Measurements from ENCODE around the gene LHFPL2. TPM values are rescaled to one million over a fixed set of nuclear protein-coding genes. Genes with fewer than 3 reads are reported as not detected.
A peak's percentile ranks its signal among the peaks of the same experiment; 100 is the strongest.

Gene LHFPL2
- total and polyA plus RNA-seq, 9 of the 15 experiments (the other 6 are each of a cell fraction or from before 2014, with no cell fraction given): 1.0 to 6.6 (median 4.6) TPM

DNA sequence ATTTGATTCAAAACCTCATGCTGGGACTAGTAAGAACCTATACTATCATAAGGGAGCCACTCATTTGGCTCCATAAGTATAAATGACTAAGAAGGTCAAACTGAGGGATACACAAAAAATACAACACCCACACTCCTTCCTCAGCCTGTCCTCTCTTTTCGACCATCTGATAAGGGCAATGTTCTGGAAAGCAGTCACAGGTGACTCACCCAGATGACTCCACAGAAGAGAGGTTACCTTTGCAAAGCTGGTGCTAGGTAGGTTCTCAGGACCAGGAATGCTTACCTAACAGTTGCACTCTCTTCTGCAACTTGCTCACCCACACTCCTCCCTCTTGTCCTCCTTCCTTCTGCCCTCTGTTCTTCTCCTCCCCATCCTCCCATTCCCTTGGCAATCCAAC, 32.9 kb downstream of the LHFPL2 start:
- POLR2A ChIA-PET: interaction anchor here (0.6 kb wide), 1 partner anchor 257 kb away, joined by 5 read pairs; no protein-coding TSS in a partner anchor
- 7% methylated on average over 1 of the region's 1 CpG for WGBS (ENCODE audit: insufficient coverage, low coverage, missing lambda C conversion rate)
- ATAC-seq (peak; percentile 38; the same call in 2 of the 3 replicates), DNase-seq (ENCODE audit: extremely low read depth in 1 of 4, low spot score in 3 of 4) (peak in 3 of 4 experiments; percentile 15 to 40 (median 39)), FAIRE-seq (peak; percentile 44)
- H3K36me3 ChIP-seq (ENCODE audit: control insufficient read depth, insufficient read depth, low read length): no peaks in the 10 kb centered on the region
- H3K27me3 ChIP-seq (ENCODE audit: control insufficient read depth in 2 of 2, insufficient read depth in 2 of 2, low read length in 2 of 2): no peaks in the 10 kb centered on the region
- in situ Hi-C loops (cut with MboI) (no loop called here), intact Hi-C loops (cut with micrococcal nuclease) (no loop called here)
- no TSS peak for BruUV-seq (replicated peaks)
- no peaks in the 10 kb centered on the region for H3K9me1 ChIP-seq (ENCODE audit: control insufficient read depth, insufficient read depth, low read length)
- CTCF ChIA-PET (ENCODE audit: low intra/inter-chr PET ratio): no interaction called here
- no peak overlapping the region for H3K9ac ChIP-seq (ENCODE audit: insufficient read depth in 1 of 2, low read depth in 2 of 2, low read length in 2 of 2)
- no peaks in the 10 kb centered on the region; the same call in 1 of the 2 replicates for H3K9me3 ChIP-seq (replicated peaks; ENCODE audit: control insufficient read depth, insufficient read depth, low read depth, low read length)
- peaks cover 3 to 6% of the 10 kb centered on the region in 2 experiments; a peak in 4 of 5 replicates for H3K4me1 ChIP-seq (replicated peaks in 1 of 2; ENCODE audit: control insufficient read depth in 2 of 2, insufficient read depth in 2 of 2, low read length in 2 of 2)
- no peaks in the 10 kb centered on the region for H4K20me1 ChIP-seq (replicated peaks; ENCODE audit: control insufficient read depth, insufficient read depth, low read length)
- no peak overlapping the region for H3K4me2 ChIP-seq (ENCODE audit: insufficient read depth, low read length)
- H3K4me3 ChIP-seq: no peak overlapping the region
- H3K79me2 ChIP-seq (ENCODE audit: control insufficient read depth, insufficient read depth, low read length): no peaks in the 10 kb centered on the region
- no peak overlapping the region for H2AFZ ChIP-seq (ENCODE audit: low read depth, low read length)
- no peak overlapping the region for H3K27ac ChIP-seq (ENCODE audit: extremely low read depth, low read depth, low read length)
- TF ChIP-seq CREB1 (IDR thresholded peaks at IDR 0.05): no peak
- TF ChIP-seq CREB1 (CRISPR knock-in tag; IDR thresholded peaks at IDR 0.05): no peak
- TF ChIP-seq CTBP1 (IDR thresholded peaks at IDR 0.05; ENCODE audit: borderline replicate concordance): peak; percentile 30
- no peak for TF ChIP-seq CBFA2T3 (IDR thresholded peaks at IDR 0.05)
- TF ChIP-seq ZNF445 (CRISPR knock-in tag; IDR thresholded peaks at IDR 0.05; ENCODE audit: low read depth): no peak
- peak; percentile 63; the same call in 1 of the 2 replicates for TF ChIP-seq SMARCA4 (IDR thresholded peaks at IDR 0.05)
- TF ChIP-seq, protein P1, sequence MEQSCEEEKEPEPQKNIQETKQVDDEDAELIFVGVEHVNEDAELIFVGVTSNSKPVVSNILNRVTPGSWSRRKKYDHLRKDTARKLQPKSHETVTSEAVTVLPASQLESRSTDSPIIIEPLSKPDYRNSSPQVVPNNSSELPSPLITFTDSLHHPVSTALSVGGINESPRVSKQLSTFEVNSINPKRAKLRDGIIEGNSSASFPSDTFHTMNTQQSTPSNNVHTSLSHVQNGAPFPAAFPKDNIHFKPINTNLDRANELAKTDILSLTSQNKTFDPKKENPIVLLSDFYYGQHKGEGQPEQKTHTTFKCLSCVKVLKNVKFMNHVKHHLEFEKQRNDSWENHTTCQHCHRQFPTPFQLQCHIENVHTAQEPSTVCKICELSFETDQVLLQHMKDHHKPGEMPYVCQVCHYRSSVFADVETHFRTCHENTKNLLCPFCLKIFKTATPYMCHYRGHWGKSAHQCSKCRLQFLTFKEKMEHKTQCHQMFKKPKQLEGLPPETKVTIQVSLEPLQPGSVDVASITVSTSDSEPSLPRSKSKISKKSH (CRISPR knock-in tag; IDR thresholded peaks at IDR 0.05): no peak
- TF ChIP-seq, protein P2, sequence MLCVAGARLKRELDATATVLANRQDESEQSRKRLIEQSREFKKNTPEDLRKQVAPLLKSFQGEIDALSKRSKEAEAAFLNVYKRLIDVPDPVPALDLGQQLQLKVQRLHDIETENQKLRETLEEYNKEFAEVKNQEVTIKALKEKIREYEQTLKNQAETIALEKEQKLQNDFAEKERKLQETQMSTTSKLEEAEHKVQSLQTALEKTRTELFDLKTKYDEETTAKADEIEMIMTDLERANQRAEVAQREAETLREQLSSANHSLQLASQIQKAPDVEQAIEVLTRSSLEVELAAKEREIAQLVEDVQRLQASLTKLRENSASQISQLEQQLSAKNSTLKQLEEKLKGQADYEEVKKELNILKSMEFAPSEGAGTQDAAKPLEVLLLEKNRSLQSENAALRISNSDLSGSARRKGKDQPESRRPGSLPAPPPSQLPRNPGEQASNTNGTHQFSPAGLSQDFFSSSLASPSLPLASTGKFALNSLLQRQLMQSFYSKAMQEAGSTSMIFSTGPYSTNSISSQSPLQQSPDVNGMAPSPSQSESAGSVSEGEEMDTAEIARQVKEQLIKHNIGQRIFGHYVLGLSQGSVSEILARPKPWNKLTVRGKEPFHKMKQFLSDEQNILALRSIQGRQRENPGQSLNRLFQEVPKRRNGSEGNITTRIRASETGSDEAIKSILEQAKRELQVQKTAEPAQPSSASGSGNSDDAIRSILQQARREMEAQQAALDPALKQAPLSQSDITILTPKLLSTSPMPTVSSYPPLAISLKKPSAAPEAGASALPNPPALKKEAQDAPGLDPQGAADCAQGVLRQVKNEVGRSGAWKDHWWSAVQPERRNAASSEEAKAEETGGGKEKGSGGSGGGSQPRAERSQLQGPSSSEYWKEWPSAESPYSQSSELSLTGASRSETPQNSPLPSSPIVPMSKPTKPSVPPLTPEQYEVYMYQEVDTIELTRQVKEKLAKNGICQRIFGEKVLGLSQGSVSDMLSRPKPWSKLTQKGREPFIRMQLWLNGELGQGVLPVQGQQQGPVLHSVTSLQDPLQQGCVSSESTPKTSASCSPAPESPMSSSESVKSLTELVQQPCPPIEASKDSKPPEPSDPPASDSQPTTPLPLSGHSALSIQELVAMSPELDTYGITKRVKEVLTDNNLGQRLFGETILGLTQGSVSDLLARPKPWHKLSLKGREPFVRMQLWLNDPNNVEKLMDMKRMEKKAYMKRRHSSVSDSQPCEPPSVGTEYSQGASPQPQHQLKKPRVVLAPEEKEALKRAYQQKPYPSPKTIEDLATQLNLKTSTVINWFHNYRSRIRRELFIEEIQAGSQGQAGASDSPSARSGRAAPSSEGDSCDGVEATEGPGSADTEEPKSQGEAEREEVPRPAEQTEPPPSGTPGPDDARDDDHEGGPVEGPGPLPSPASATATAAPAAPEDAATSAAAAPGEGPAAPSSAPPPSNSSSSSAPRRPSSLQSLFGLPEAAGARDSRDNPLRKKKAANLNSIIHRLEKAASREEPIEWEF (CRISPR knock-in tag; IDR thresholded peaks at IDR 0.05): no peak
- 0 out of 2 replicates have a peak, but pooled peaks have one; percentile 15 for TF ChIP-seq MTA1 (IDR thresholded peaks at IDR 0.05; ENCODE audit: borderline replicate concordance)
- TF ChIP-seq EZH2 (IDR thresholded peaks at IDR 0.05; ENCODE audit: borderline replicate concordance, low read depth, low read length): no peak
- TF ChIP-seq GTF3C2 (IDR thresholded peaks at IDR 0.05; ENCODE audit: borderline replicate concordance, extremely low read depth, insufficient read length): no peak
- no peak for TF ChIP-seq ARID3A (IDR thresholded peaks at IDR 0.05; ENCODE audit: borderline replicate concordance, low read depth, low read length)

Data from K562 (cell line).